GM12874 (cell line): Measurements from ENCODE around the gene PIEZO2.

Experiments used
- TF ChIP-seq, protein P1 (sequence below): IDR thresholded peaks from 2 replicates; pipeline ENCODE4 v1.5.1; 2011; ENCODE audit warnings: low read depth, mild to moderate bottlenecking, control low read depth, low read length, moderate library complexity; ENCODE audit not compliant: insufficient read depth

The PIEZO2 gene

GRCh38 chr18:10759241-10759640 is 390.1 kb downstream of the PIEZO2 start:
- TF ChIP-seq, protein P1, sequence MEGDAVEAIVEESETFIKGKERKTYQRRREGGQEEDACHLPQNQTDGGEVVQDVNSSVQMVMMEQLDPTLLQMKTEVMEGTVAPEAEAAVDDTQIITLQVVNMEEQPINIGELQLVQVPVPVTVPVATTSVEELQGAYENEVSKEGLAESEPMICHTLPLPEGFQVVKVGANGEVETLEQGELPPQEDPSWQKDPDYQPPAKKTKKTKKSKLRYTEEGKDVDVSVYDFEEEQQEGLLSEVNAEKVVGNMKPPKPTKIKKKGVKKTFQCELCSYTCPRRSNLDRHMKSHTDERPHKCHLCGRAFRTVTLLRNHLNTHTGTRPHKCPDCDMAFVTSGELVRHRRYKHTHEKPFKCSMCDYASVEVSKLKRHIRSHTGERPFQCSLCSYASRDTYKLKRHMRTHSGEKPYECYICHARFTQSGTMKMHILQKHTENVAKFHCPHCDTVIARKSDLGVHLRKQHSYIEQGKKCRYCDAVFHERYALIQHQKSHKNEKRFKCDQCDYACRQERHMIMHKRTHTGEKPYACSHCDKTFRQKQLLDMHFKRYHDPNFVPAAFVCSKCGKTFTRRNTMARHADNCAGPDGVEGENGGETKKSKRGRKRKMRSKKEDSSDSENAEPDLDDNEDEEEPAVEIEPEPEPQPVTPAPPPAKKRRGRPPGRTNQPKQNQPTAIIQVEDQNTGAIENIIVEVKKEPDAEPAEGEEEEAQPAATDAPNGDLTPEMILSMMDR, result no peak

DNA sequence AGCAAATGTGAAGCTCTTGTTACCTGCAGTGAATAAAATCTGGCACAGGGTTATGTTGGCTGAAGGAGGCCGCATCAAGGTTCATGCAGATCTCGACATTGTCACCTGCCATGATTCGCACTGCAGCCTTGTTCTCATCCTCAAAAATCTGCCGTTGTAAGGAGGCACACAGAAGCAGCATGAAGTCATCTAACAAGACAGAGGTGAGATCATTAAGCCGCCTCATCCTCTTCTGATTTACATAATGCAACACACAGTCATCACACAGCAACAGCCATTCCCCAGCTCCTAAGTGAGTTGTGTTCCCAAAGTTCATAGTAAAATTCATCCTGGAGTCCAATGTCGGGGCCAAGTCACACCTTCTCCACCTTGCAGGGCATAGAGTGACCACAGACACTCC is 391.4 kb downstream of the PIEZO2 start:
- TF ChIP-seq, protein P1, result no peak

DNA sequence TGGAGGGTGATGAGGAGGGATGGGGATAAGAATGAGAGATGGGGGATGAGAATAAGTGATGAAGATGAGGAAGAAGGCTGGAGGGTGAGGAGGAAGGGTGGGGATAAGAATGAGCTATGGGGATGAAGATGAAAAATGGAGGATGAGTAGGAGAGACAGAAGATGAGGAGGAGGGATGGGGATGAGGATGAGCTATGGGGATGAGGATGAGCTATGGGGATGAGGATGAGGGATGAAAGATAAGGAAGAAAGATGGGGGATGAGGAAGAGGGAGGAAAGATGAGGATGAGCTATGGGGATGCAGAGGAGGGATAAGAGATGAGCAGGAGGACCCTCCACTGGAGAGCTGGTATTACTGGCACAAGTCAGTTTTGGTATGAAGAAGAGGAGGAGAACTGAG is 392.0 kb downstream of the PIEZO2 start:
- TF ChIP-seq, protein P1, result no peak

DNA sequence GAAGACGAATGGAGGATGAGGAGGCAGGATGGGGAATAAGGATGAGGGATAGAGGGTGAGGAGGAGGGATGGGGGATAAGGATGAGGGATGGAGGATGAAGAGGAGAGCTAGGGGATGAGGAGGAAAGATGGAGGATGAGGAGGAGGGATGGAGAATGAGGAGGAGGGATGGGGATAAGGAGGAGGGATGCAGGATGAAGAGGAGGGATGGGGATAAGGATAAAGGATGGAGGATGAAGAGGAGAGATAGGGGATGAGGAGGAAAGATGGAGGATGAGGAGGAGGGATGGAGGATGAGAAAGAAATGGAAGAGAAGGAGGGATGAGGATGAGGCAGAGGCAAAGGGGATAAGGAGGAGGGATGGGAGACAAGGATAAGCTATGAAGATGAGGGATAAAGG is 393.5 kb downstream of the PIEZO2 start:
- TF ChIP-seq, protein P1, result no peak

DNA sequence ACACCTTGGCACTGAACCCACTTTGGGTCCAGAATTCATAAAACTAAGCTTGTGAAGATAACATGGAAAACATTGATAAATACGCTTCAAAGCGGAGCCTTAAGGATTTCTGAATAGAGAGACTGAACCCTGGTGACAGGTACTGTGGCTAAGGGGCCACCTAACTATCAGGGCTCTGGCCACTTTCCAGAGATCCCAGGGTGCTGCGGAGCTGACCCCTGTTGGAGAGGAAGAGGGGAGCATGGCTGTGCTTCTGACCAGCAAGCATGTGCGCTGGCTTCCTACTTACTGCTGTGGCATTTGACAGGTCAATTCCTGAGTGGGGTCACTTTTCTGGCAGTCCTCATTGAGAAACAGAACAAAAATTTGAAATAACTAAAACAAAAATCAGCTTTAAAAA is 395.2 kb downstream of the PIEZO2 start:
- TF ChIP-seq, protein P1, result no peak

DNA sequence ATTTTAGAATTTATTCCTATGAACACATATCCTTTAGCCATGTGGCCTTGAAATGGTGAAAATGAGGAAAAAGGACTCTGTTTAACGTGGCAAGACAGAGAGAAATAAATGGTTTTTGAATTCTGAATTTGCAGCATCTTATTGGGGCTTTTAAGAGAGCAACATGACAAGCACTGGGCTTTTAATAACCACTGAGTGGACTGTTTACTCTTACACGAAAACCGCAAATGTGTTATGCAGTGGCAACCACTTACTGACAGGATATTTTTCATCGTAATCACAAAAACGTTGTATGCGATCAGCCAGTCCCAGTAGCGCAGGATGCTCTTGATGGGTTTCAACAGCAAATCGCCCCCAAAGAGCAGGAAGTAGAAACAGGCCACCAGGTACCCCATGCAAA is 397.0 kb downstream of the PIEZO2 start:
- TF ChIP-seq, protein P1, result no peak

- TF ChIP-seq, protein P1, result no peak
Observed at GRCh38 chr18:10751653-10752052, 397.7 kb downstream of the PIEZO2 start.
